GM18508 (cell line): Measurements from ENCODE around the gene ARHGAP6.

Source experiments
- ATAC-seq: cut with Tn5 transposase; IDR thresholded peaks from one replicate; pipeline ENCODE4 v1.9.1; 2021; ENCODE audit warnings: moderate number of reproducible peaks; ENCODE audit not compliant: insufficient read depth, unreplicated experiment

The ARHGAP6 gene

GRCh38 chrX:11434607-11435006 lies 231.1 kb downstream of the ARHGAP6 start:
- ATAC-seq = no peak

GRCh38 chrX:11431786-11432185 lies 233.9 kb downstream of the ARHGAP6 start:
- ATAC-seq = no peak

- ATAC-seq = no peak
These were observed 235.4 kb downstream of the ARHGAP6 start for GRCh38 chrX:11430271-11430670.

GRCh38 chrX:11429538-11430085 lies 236.1 kb downstream of the ARHGAP6 start:
- no peak for ATAC-seq

GRCh38 chrX:11427453-11428071 lies 238.2 kb downstream of the ARHGAP6 start:
- ATAC-seq = no peak

GRCh38 chrX:11426712-11427452 lies 238.8 kb downstream of the ARHGAP6 start:
- ATAC-seq = no peak

GRCh38 chrX:11424903-11425674 lies 240.6 kb downstream of the ARHGAP6 start:
- no peak for ATAC-seq

GRCh38 chrX:11423949-11424348 lies 241.8 kb downstream of the ARHGAP6 start:
- ATAC-seq = no peak

GRCh38 chrX:11423362-11423818 lies 242.3 kb downstream of the ARHGAP6 start:
- peak; percentile 95 for ATAC-seq

- ATAC-seq = no peak
These were observed 243.2 kb downstream of the ARHGAP6 start for GRCh38 chrX:11422525-11422857.

- no peak for ATAC-seq
These were observed 243.8 kb downstream of the ARHGAP6 start for GRCh38 chrX:11421805-11422524.

- no peak for ATAC-seq
These were observed 244.9 kb downstream of the ARHGAP6 start for GRCh38 chrX:11420851-11421250.

GRCh38 chrX:11419102-11419501 lies 246.6 kb downstream of the ARHGAP6 start:
- ATAC-seq = no peak

- no peak for ATAC-seq
These were observed 249.1 kb downstream of the ARHGAP6 start for GRCh38 chrX:11416600-11416999.

GRCh38 chrX:11414091-11414490 lies 251.6 kb downstream of the ARHGAP6 start:
- ATAC-seq = no peak

GRCh38 chrX:11412715-11413623 lies 252.8 kb downstream of the ARHGAP6 start:
- ATAC-seq = no peak

- ATAC-seq = no peak
These were observed 255.8 kb downstream of the ARHGAP6 start for GRCh38 chrX:11409957-11410356.

GRCh38 chrX:11408783-11409182 lies 256.9 kb downstream of the ARHGAP6 start:
- ATAC-seq = no peak

GRCh38 chrX:11408109-11408405 lies 257.7 kb downstream of the ARHGAP6 start:
- ATAC-seq = no peak
